DOHH2 (cell line): ENCODE results near the gene TMEM144.

ENCODE experiments used
- EZH2phosphoT487 ChIP-seq: fragments of 200-600 bp; sonication (generic); IDR thresholded peaks from 2 replicates; pipeline ENCODE4 v1.6.1; 2017; ENCODE audit warnings: borderline replicate concordance, mild to moderate bottlenecking, antibody characterized with exemption, low read length, moderate library complexity, mixed read lengths
- TF ChIP-seq, protein P1 (sequence below): fragments of 200-600 bp; sonication (generic); IDR thresholded peaks from one replicate; pipeline ENCODE4 v1.5.1; 2014; ENCODE audit warnings: antibody characterized with exemption, mild to moderate bottlenecking, low read depth, low read length; ENCODE audit not compliant: poor library complexity, severe bottlenecking

DNA sequence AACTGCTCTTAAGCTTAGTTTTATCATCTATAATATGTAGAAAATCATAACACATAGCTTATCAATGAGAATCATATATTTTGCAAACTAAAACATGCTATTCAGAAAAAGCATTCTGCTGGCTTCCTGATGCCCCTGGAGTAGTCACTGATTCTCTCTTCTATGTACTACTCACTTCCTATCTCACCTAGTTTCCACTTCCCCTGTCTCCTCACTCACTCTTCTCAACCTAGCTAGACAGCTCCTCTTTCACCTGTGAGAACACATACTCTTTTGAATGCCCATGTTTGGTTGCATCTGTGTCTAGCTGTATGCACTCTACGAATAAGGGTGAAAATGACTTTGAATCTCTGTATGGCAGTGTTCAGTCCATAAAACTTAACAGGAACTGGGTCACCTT, 9.3 kb downstream of the TMEM144 start:
- TF ChIP-seq, protein P1, sequence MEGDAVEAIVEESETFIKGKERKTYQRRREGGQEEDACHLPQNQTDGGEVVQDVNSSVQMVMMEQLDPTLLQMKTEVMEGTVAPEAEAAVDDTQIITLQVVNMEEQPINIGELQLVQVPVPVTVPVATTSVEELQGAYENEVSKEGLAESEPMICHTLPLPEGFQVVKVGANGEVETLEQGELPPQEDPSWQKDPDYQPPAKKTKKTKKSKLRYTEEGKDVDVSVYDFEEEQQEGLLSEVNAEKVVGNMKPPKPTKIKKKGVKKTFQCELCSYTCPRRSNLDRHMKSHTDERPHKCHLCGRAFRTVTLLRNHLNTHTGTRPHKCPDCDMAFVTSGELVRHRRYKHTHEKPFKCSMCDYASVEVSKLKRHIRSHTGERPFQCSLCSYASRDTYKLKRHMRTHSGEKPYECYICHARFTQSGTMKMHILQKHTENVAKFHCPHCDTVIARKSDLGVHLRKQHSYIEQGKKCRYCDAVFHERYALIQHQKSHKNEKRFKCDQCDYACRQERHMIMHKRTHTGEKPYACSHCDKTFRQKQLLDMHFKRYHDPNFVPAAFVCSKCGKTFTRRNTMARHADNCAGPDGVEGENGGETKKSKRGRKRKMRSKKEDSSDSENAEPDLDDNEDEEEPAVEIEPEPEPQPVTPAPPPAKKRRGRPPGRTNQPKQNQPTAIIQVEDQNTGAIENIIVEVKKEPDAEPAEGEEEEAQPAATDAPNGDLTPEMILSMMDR = no peak
- TF ChIP-seq EZH2phosphoT487 = no peak
